Measurements from ENCODE around the gene ERVK3-1. TPM values are rescaled to one million over a fixed set of nuclear protein-coding genes. Genes with fewer than 3 reads are reported as not detected.
A peak's percentile ranks its signal among the peaks of the same experiment; 100 is the strongest.

The ERVK3-1 gene
- total and polyA plus RNA-seq, 2 donors (not counting 1 experiment from before 2014, with no cell fraction given), result 25.6 to 36.6 TPM

GRCh38 chr19:58311345-58311865, 6.2 kb downstream of the ERVK3-1 start:
- H3K79me2 ChIP-seq (ENCODE audit: control insufficient read depth, insufficient read depth, low read length), result peaks cover 2% of the 10 kb centered on the region
- H3K4me2 ChIP-seq (ENCODE audit: extremely low read depth, insufficient read depth, low read length), result no peak overlapping the region
- TF ChIP-seq EZH2 (IDR thresholded peaks at IDR 0.05; ENCODE audit: low read length, missing control alignments) (no peak), CTCF (conservative IDR thresholded peaks at IDR 0.05 in 1 of 2, IDR thresholded peaks at IDR 0.05 in 1 of 2; ENCODE audit: low read depth in 1 of 2, low read length in 2 of 2) (no peak)
- H3K36me3 ChIP-seq (ENCODE audit: control insufficient read depth, insufficient read depth, low read length), result peaks cover 25% of the 10 kb centered on the region
- H2AFZ ChIP-seq (ENCODE audit: low read length), result no peak overlapping the region
- no peak overlapping the region for H3K27ac ChIP-seq (ENCODE audit: insufficient read depth, low read length)
- H3K9me3 ChIP-seq (ENCODE audit: control insufficient read depth, insufficient read depth, low read depth, low read length), result no peaks in the 10 kb centered on the region
- no peak overlapping the region for H3K9ac ChIP-seq (ENCODE audit: insufficient read depth, low read length)
- DNase-seq (ENCODE audit: low read depth in 2 of 2), result no peak
- H3K27me3 ChIP-seq (ENCODE audit: control insufficient read depth, insufficient read depth, low read length), result no peaks in the 10 kb centered on the region
- no peak overlapping the region for H3K4me3 ChIP-seq (replicated peaks in 1 of 4; ENCODE audit: control extremely low read depth in 1 of 4, insufficient read depth in 1 of 4, low read depth in 3 of 4, low read length in 4 of 4)
- no peaks in the 10 kb centered on the region for H3K4me1 ChIP-seq (ENCODE audit: control insufficient read depth, extremely low read depth, insufficient read depth, low read length)
- no peaks in the 10 kb centered on the region for H4K20me1 ChIP-seq (ENCODE audit: control insufficient read depth, extremely low read depth, insufficient read depth, low read length)

GRCh38 chr19:58315580-58315979, 10.4 kb downstream of the ERVK3-1 start:
- Histone ChIP-seq H3K4me3 (replicated peaks in 1 of 4; ENCODE audit: control extremely low read depth in 1 of 4, insufficient read depth in 1 of 4, low read depth in 3 of 4, low read length in 4 of 4) (no peak overlapping the region), H3K9me3 (ENCODE audit: control insufficient read depth, insufficient read depth, low read depth, low read length) (no peaks in the 10 kb centered on the region), H3K27ac (ENCODE audit: insufficient read depth, low read length) (no peak overlapping the region), H3K9ac (ENCODE audit: insufficient read depth, low read length) (no peak overlapping the region), H3K79me2 (ENCODE audit: control insufficient read depth, insufficient read depth, low read length) (no peaks in the 10 kb centered on the region), H3K4me1 (ENCODE audit: control insufficient read depth, extremely low read depth, insufficient read depth, low read length) (no peaks in the 10 kb centered on the region), H3K27me3 (ENCODE audit: control insufficient read depth, insufficient read depth, low read length) (no peaks in the 10 kb centered on the region), H3K36me3 (ENCODE audit: control insufficient read depth, insufficient read depth, low read length) (peaks cover 19% of the 10 kb centered on the region), H2AFZ (ENCODE audit: low read length) (no peak overlapping the region), H3K4me2 (ENCODE audit: extremely low read depth, insufficient read depth, low read length) (no peak overlapping the region), H4K20me1 (ENCODE audit: control insufficient read depth, extremely low read depth, insufficient read depth, low read length) (no peaks in the 10 kb centered on the region)
- no peak for DNase-seq (ENCODE audit: low read depth in 2 of 2)
- no peak for TF ChIP-seq CTCF (conservative IDR thresholded peaks at IDR 0.05 in 1 of 2, IDR thresholded peaks at IDR 0.05 in 1 of 2; ENCODE audit: low read depth in 1 of 2, low read length in 2 of 2)
- no peak for TF ChIP-seq EZH2 (IDR thresholded peaks at IDR 0.05; ENCODE audit: low read length, missing control alignments)

- Histone ChIP-seq H3K4me3 (replicated peaks in 1 of 4; ENCODE audit: control extremely low read depth in 1 of 4, insufficient read depth in 1 of 4, low read depth in 3 of 4, low read length in 4 of 4) (no peak overlapping the region), H3K4me1 (ENCODE audit: control insufficient read depth, extremely low read depth, insufficient read depth, low read length) (no peaks in the 10 kb centered on the region), H3K9ac (ENCODE audit: insufficient read depth, low read length) (no peak overlapping the region), H3K36me3 (ENCODE audit: control insufficient read depth, insufficient read depth, low read length) (peaks cover 13% of the 10 kb centered on the region), H3K4me2 (ENCODE audit: extremely low read depth, insufficient read depth, low read length) (no peak overlapping the region), H3K27me3 (ENCODE audit: control insufficient read depth, insufficient read depth, low read length) (no peaks in the 10 kb centered on the region), H3K79me2 (ENCODE audit: control insufficient read depth, insufficient read depth, low read length) (no peaks in the 10 kb centered on the region), H3K27ac (ENCODE audit: insufficient read depth, low read length) (no peak overlapping the region), H3K9me3 (ENCODE audit: control insufficient read depth, insufficient read depth, low read depth, low read length) (no peaks in the 10 kb centered on the region), H4K20me1 (ENCODE audit: control insufficient read depth, extremely low read depth, insufficient read depth, low read length) (no peaks in the 10 kb centered on the region), H2AFZ (ENCODE audit: low read length) (no peak overlapping the region)
- peak; percentile 47 to 66 for DNase-seq (ENCODE audit: low read depth in 2 of 2)
- TF ChIP-seq CTCF (conservative IDR thresholded peaks at IDR 0.05 in 1 of 2, IDR thresholded peaks at IDR 0.05 in 1 of 2; ENCODE audit: low read depth in 1 of 2, low read length in 2 of 2) (no peak), EZH2 (IDR thresholded peaks at IDR 0.05; ENCODE audit: low read length, missing control alignments) (no peak)
Measured at GRCh38 chr19:58317476-58318072, 12.4 kb downstream of the ERVK3-1 start.
